Middle frontal gyrus (tissue), 1 donor: ENCODE data around the gene UGT1A6.
"Not testable (repeated sequence)": the region's sequence is repeated elsewhere in the genome, so short reads cannot be mapped to it uniquely, and the experiment has no call there.

Experiments
- DNase-seq: peaks from one replicate; pipeline ENCODE4 v3.0.0-alpha.2; 2015; ENCODE audit warnings: low spot score; ENCODE audit errors: extremely low spot score

UGT1A6 gene

GRCh38 chr2:233686928-233687327 is 5.8 kb upstream of the UGT1A6 start:
- DNase-seq, result no peak

DNA sequence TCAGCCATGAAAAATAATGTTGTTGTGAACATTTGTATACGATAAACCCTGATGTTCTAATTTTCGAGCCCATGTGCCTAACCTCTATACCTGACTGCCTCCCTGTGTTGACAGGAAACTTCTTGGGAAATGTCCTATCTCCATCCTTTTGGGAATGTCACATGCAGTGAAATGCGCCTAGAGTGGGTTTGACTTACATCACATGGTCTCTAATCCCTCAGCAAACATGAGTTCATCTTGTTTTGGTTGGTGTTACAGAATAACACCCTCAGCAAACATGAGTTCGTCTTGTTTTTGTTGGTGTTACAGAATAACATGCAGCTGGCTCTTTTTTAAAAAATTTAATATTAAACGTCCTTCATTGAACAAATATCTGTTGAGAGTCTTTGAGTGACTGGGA is 4.3 kb upstream of the UGT1A6 start:
- DNase-seq, result no peak

DNA sequence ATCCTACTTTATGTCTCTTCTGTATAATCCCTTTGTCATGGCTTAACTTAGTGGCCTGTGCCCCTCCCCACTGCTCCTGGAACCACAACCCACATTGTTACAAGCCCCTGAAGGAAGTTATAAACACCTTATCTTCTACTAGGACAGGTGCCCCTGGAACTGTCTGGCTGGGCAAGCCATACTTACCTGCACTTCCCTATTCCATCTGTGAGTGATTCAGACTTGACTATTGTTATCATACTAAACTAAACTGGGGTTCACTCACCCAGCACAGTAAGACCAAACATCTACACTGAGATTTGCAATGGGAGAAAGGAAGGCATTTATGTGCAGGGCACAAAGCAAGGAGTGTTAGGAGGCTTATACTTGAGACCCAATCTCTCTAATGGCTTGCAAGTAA is 3.7 kb upstream of the UGT1A6 start:
- no peak for DNase-seq

- DNase-seq, result no peak
These were observed 3.2 kb upstream of the UGT1A6 start for GRCh38 chr2:233689501-233689900.

- DNase-seq, result no peak
These were observed 2.2 kb upstream of the UGT1A6 start for GRCh38 chr2:233690444-233690843.

GRCh38 chr2:233691443-233692433 is 952 bp upstream of the UGT1A6 start:
- no peak for DNase-seq

DNA sequence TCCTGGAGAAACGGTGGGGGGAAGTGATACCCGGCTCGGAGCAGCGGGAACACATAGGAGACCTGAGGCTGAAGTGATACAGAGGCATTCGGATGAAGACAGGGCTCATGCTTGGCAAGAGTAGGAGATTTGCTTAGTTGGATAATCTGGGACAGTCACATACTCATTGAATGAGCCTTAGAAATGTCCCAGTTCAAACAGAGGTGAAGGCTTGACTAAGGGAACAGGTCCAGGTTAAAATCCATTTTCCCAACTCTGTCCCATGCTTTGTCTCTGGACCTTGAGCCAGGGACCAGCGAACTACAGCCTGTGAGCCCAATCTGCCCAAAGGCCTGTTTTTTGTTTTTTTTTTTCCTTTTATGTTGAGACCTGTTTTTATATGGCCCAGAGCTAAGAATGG is 1.3 kb downstream of the UGT1A6 start:
- DNase-seq, result no peak

GRCh38 chr2:233698740-233699139 is 6.0 kb downstream of the UGT1A6 start:
- no peak for DNase-seq

GRCh38 chr2:233699424-233700027 is 6.8 kb downstream of the UGT1A6 start:
- DNase-seq, result no peak

GRCh38 chr2:233700028-233700635 is 7.4 kb downstream of the UGT1A6 start:
- no peak for DNase-seq

DNA sequence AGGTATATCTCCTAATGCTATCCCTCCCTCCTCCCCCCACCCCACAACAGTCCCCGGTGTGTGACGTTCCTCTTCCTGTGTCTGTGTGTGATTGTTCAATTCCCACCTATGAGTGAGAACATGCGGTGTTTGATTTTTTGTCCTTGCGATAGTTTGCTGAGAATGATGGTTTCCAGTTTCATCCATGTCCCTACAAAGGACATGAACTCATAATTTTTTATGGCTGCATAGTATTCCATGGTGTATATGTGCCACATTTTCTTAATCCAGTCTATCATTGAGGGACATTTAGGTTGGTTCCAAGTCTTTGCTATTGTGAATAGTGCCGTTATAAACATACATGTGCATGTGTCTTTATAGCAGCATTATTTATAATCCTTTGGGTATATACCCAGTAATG is 8.2 kb downstream of the UGT1A6 start:
- DNase-seq, result not testable (repeated sequence)

GRCh38 chr2:233702238-233702637 is 9.5 kb downstream of the UGT1A6 start:
- no peak for DNase-seq

GRCh38 chr2:233705911-233706506 is 13.3 kb downstream of the UGT1A6 start:
- no peak for DNase-seq

- DNase-seq, result no peak
These were observed 14.0 kb downstream of the UGT1A6 start for GRCh38 chr2:233706720-233707119.

GRCh38 chr2:233707940-233708644 is 15.4 kb downstream of the UGT1A6 start:
- DNase-seq, result no peak

DNA sequence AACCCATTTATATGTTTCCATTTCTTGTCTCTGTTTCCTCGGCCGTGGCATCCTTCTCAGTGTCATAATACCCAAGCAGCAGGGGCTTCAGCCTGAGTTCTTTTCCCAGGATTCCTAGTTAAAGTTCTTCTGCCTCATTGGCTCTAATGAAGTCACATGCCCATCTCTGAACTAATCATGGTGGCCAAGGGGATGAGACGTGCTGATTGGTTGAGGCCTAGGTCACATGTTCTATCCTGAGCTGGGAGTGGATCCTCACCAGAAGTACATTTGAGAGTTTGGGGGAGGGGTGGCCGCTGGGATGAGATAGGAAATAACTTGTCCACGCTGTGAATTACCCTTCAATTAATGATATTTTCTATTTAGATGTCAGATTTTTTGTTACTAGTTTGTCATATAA is 16.3 kb downstream of the UGT1A6 start:
- no peak for DNase-seq

GRCh38 chr2:233711312-233712008 is 18.8 kb downstream of the UGT1A6 start:
- peak; percentile 16 for DNase-seq

DNA sequence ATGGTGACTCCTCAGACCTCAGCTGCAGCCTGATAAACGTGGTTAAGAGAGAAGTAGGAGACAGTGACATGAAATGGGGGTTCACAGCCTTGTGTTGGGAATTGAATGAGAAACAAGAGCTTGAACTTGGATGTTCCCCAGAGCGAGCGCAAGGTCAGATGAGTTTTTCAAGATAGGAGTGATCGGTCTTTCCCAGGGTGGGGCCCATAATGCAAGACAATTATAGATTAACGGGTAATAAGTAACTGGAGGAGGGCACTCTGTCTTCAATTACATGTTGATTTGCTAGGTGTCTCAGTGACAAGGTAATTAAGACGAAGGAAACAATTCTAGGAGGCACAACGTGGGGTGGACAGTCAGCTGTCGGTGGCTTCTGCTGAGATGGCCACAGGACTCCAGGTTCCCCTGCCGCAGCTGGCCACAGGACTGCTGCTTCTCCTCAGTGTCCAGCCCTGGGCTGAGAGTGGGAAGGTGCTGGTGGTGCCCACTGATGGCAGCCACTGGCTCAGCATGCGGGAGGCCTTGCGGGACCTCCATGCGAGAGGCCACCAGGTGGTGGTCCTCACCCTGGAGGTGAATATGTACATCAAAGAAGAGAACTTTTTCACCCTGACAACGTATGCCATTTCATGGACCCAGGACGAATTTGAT is 20.0 kb downstream of the UGT1A6 start, which contains the start of gene UGT1A5:
UGT1A5 (plus strand) TSS at position 297 of the 651 bp plus-strand sequence; CDS start at position 382, 85 bp downstream.
- no peak for DNase-seq

GRCh38 chr2:233713262-233713615 is 20.5 kb downstream of the UGT1A6 start:
- no peak for DNase-seq

GRCh38 chr2:233714121-233714520 is 21.4 kb downstream of the UGT1A6 start:
- no peak for DNase-seq
